GM21723 (cell line): ENCODE data around the gene GAB4.
A peak's percentile ranks its signal among the peaks of the same experiment; 100 is the strongest.
"Not testable (repeated sequence)": the region's sequence is repeated elsewhere in the genome, so short reads cannot be mapped to it uniquely, and the experiment has no call there.

Experiments used
- ATAC-seq: cut with Tn5 transposase; IDR thresholded peaks from one replicate; pipeline ENCODE4 v1.9.1; 2021; ENCODE audit warnings: mild to moderate bottlenecking, moderate library complexity; ENCODE audit not compliant: unreplicated experiment

Gene GAB4

DNA sequence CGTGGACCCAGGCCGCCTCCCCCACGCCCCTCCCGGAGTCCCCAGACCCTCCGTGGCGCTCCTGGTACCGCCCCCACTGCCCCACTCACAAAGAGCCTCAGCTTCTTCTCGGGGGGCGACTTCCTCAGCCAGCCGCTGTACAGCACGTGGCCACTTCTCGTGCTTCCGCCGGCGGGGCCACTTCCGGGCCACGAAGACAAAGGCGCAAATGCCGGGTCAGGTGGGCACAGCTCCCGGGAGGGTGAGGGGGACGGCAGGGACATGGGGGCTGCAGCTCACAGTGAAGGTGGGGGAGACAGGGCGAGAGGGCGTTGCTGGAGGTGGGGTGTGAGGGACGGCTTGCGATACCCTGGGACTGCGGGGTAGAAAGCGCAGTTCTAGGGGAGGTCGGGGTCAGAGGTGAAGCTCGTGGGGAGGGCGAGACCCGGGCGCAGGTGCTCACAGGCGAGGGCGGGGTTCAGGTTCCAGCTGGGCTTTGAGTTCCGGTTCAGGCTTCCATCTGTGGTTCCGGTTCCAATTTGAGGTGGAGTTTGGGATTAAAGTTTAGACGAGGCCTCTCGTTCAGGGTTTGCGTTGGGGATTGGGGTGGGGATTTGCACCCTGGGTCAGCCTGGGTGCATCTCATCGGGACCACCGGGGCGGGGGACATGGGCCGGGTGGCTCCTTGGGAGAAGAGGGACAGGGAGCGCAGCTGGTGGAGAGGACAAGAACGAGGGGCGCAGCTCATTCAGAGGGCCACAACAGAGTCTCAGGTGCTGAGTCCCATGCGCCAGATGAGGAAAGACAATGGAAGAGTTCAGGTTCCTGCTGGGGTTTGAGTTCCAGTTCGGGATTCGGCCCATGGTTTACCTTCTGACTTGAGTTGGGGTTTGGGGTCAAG is at the start of gene GAB4:
TSS of gene GAB4 (minus strand) at position 371 of the 880 bp plus-strand sequence. CDS start at position 263, 108 bp downstream.
- no peak for ATAC-seq

- no peak for ATAC-seq
Measured at GRCh38 chr22:17056807-17057206, 48.8 kb upstream of the GAB4 start.

DNA sequence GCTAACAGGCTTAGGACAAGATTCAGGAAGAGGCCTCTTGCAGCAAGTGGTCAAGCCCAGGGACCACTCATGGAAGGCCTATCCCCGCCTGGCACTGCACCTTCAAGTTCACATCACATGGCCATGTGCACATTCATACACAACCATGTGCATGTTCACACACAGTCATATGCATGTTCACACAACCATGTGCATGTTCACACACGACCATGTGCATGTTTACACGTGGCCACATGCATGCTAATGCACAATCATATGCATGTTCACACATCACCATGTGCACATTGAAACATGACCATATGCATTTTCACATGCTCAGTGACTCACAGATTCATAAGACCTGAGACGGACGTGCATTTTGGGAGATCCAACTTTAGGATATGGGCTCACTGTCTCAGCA is 48.0 kb upstream of the GAB4 start:
- no peak for ATAC-seq

DNA sequence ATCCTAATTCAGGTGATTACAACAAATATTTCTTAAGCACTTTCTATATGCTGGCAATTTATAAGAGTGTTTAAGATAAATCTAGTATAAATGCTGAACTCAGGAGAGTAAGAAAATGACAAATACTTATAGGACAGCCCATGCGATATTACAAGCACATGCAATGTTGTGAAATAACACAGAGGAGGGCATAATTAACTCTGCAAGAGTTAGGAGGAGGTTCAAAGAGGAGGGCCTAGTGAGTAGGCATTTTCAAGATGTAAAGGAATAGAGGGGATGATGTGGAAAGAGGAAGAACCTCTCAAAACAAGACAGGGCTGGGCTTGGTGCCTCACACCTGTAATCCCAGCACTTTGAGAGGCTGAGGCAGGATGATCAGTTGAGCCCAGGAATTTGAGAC is 39.6 kb upstream of the GAB4 start:
- ATAC-seq = no peak

GRCh38 chr22:17046566-17047348 is 38.7 kb upstream of the GAB4 start:
- ATAC-seq = no peak

GRCh38 chr22:17043521-17043920 is 35.5 kb upstream of the GAB4 start:
- no peak for ATAC-seq

- peak; percentile 78 for ATAC-seq
Measured at GRCh38 chr22:17036842-17037711, 29.1 kb upstream of the GAB4 start.

- ATAC-seq = peak; percentile 40
Measured at GRCh38 chr22:17035976-17036841, 28.2 kb upstream of the GAB4 start.

- no peak for ATAC-seq
Measured at GRCh38 chr22:17035246-17035645, 27.2 kb upstream of the GAB4 start.

GRCh38 chr22:17034532-17034931 is 26.5 kb upstream of the GAB4 start:
- ATAC-seq = not testable (repeated sequence)

- ATAC-seq = not testable (repeated sequence)
Measured at GRCh38 chr22:17032277-17032676, 24.3 kb upstream of the GAB4 start.

- ATAC-seq = not testable (repeated sequence)
Measured at GRCh38 chr22:17024380-17024779, 16.4 kb upstream of the GAB4 start.

GRCh38 chr22:17015552-17015951 is 7.5 kb upstream of the GAB4 start:
- not testable (repeated sequence) for ATAC-seq

GRCh38 chr22:17014101-17014440 is 6.0 kb upstream of the GAB4 start:
- not testable (repeated sequence) for ATAC-seq

DNA sequence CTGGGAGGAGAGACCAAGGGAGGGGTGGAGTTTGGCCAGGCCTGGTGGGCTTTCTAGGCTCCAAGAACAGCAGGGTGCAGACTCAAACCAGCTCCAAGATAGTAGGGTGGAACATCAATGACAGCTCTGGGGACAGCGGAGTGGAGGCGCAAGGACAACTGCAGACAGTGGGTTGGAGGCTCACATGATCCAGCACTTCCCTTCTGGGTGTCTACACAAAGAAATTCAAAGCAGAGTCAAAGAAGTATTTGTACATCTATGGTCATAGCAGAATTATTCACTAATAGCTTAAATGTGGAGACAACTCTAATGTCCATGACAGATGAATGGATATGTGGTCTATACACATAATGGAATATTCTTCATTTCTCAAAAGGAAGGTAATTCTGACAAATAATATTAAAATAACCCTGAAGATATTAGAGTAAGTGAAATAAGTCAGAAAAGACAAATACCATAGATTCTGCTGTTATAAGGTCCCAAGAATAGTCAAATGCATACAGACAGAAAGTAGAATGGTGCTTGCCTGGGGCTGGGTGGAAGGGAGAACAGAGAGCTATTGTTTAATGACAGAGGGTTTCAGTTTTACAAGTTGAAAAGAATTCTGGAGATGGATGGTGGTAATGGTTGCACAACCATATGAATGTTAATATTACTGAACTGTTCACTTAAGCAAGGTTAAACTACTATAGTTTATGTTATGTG is 5.5 kb upstream of the GAB4 start:
- ATAC-seq = no peak

DNA sequence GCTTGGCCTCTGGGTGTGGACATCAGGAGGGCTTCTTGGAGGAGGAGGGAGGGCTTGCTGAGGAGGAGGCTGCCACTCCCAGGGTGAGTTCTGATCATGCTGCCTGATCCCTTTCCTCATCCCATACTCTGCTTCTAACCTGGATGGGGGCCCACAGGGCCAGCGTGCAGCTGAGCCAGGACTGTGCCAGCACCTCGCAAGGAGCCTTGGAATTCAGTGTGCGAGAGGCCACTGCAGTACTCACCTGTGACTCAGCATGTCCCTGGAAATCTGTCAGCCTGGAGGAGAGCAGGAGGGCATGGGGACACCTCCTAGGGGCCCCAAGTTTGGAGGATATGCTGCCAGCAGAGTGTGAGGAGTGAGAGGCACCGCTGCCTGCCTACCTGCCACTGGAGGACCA is 4.2 kb upstream of the GAB4 start:
- ATAC-seq = no peak

DNA sequence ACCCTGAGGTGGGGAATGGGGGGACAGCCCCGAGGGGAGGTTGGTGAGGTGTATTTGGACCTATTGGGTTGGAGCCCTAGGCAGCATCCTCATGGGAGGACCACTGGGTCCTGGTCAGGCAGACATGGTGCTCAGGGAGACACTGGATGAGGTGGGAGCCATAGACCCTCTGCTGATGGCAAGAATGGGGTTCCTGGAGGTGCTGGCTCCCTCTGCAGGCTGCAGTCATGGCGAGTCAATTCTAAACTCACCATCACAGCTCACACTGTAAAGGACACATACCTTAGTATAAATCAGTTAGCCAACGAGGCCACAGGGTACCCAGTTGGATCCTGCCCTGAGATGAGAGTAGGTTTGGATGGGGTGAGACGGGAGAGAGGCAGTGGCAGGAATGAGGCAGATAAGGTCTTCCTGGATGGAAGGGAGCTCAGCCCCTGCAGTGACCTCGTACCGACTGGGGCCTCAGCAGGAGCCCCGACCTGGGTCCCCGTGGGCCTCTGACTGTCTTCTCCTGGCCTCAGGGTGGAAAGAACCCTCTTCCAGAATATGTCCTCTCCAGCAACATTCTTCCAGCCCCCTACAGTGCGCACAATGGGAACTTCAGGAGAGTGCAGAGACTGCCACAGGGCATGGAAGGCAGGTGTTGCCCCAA is 1.7 kb upstream of the GAB4 start:
- ATAC-seq = no peak

GRCh38 chr22:17007257-17007656 is 765 bp downstream of the GAB4 start:
- no peak for ATAC-seq

DNA sequence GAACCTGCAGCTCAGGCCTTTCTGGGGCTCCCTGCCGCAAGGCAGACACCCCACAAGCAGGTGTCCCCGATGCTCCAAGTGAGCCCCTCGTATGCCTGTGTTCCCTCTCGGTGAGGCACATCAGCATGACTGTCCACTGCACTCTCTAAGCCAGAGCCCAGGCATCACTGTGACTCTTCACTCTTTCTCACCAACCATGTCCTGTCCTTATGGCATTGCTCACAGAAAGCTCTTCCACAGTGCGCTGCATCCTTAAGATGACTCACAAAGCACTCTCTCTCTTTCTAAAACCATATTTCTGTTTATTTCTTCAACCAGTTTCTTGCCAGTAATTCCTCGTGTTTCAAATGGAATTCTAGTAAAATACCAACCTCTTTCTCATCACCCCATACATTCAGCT is 18.1 kb downstream of the GAB4 start:
- ATAC-seq = no peak
